H9 (cell line): ENCODE results near the gene KCTD18. TPM values are rescaled to one million over a fixed set of nuclear protein-coding genes. Genes with fewer than 3 reads are reported as not detected.

Experiments
- DNase-seq: peaks from one replicate; pipeline ENCODE4 v3.0.0-alpha.2; 2017
- H2AFZ ChIP-seq: one replicate; pipeline ENCODE4 v1.6.1; 2013; ENCODE audit warnings: mild to moderate bottlenecking, low read length, control low read depth, moderate library complexity
- H2AK5ac ChIP-seq: 2 replicates; pipeline ENCODE4 v1.6.1; 2013; ENCODE audit warnings: low read length, control low read depth, mixed read lengths; ENCODE audit not compliant: insufficient read length
- H2BK120ac ChIP-seq: one replicate; pipeline ENCODE4 v1.6.1; 2013; ENCODE audit warnings: low read depth, mild to moderate bottlenecking, low read length, control low read depth, inconsistent platforms; ENCODE audit not compliant: poor library complexity, severe bottlenecking
- H2BK12ac ChIP-seq: 2 replicates; pipeline ENCODE4 v1.6.1; 2013; ENCODE audit warnings: low read length, control low read depth, mixed read lengths, low read depth; ENCODE audit not compliant: insufficient read length
- H2BK15ac ChIP-seq: 2 replicates; pipeline ENCODE4 v1.6.1; 2013; ENCODE audit warnings: low read depth, low read length, control low read depth
- H2BK20ac ChIP-seq: one replicate; pipeline ENCODE4 v1.6.1; 2013; ENCODE audit warnings: low read depth, mild to moderate bottlenecking, low read length, control low read depth, inconsistent platforms; ENCODE audit not compliant: poor library complexity, severe bottlenecking
- H2BK5ac ChIP-seq: 2 replicates; pipeline ENCODE4 v1.6.1; 2013; ENCODE audit warnings: low read length, control low read depth, mixed read lengths; ENCODE audit not compliant: insufficient read length
- H3K14ac ChIP-seq: 2 replicates; pipeline ENCODE4 v1.6.1; 2013; ENCODE audit warnings: low read length, control low read depth; ENCODE audit not compliant: insufficient read depth
- H3K18ac ChIP-seq: 2 replicates; pipeline ENCODE4 v1.6.1; 2013; ENCODE audit warnings: low read depth, mild to moderate bottlenecking, mixed read lengths, low read length, control low read depth; ENCODE audit not compliant: insufficient read length
- H3K23ac ChIP-seq: 2 replicates; pipeline ENCODE4 v1.6.1; 2013; ENCODE audit warnings: low read length, control low read depth, mixed read lengths, low read depth; ENCODE audit not compliant: insufficient read length
- H3K23me2 ChIP-seq: 2 replicates; pipeline ENCODE4 v1.6.1; 2013; ENCODE audit warnings: low read depth, mild to moderate bottlenecking, mixed read lengths, low read length, control low read depth; ENCODE audit not compliant: insufficient read length, poor library complexity, severe bottlenecking
- H3K27ac ChIP-seq: 2 replicates; pipeline ENCODE4 v1.5.1; 2013; ENCODE audit warnings: low read length, control low read depth, mixed read lengths, low read depth; ENCODE audit not compliant: insufficient read length
- H3K27me3 ChIP-seq: 2 replicates; pipeline ENCODE4 v1.6.1; 2013; ENCODE audit warnings: low read length, control low read depth, inconsistent platforms; ENCODE audit not compliant: insufficient read depth
- H3K4ac ChIP-seq: 2 replicates; pipeline ENCODE4 v1.6.1; 2013; ENCODE audit warnings: low read depth, mild to moderate bottlenecking, control low read depth, inconsistent platforms, low read length, moderate library complexity
- H3K4me1 ChIP-seq: 2 replicates; pipeline ENCODE4 v1.6.1; 2013; ENCODE audit warnings: low read length, control low read depth, inconsistent platforms; ENCODE audit not compliant: insufficient read depth
- H3K4me2 ChIP-seq: 2 replicates; pipeline ENCODE4 v1.6.1; 2013; ENCODE audit warnings: low read length, control low read depth, mixed read lengths; ENCODE audit not compliant: insufficient read length, insufficient read depth
- H3K56ac ChIP-seq: 2 replicates; pipeline ENCODE4 v1.6.1; 2013; ENCODE audit warnings: low read depth, mild to moderate bottlenecking, mixed read lengths, low read length, control low read depth; ENCODE audit not compliant: insufficient read length
- H3K79me1 ChIP-seq: 2 replicates; pipeline ENCODE4 v1.6.1; 2013; ENCODE audit warnings: low read depth, mild to moderate bottlenecking, moderate library complexity, low read length, control low read depth, inconsistent platforms; ENCODE audit not compliant: insufficient read depth, poor library complexity, severe bottlenecking
- H3K79me2 ChIP-seq: 2 replicates; pipeline ENCODE4 v1.6.1; 2013; ENCODE audit warnings: low read length, control low read depth, inconsistent platforms; ENCODE audit not compliant: insufficient read depth
- H3K9ac ChIP-seq: 2 replicates; pipeline ENCODE4 v1.6.1; 2013; ENCODE audit warnings: low read length, control low read depth, mixed read lengths; ENCODE audit not compliant: insufficient read length; ENCODE audit errors: extremely low read depth
- H3K9me3 ChIP-seq: one replicate; pipeline ENCODE4 v1.6.1; 2013; ENCODE audit warnings: low read depth, low read length, inconsistent platforms; ENCODE audit not compliant: control insufficient read depth
- H3T11ph ChIP-seq: one replicate; pipeline ENCODE4 v1.6.1; 2013; ENCODE audit warnings: mild to moderate bottlenecking, low read length, control low read depth, inconsistent platforms
- H4K20me1 ChIP-seq: one replicate; pipeline ENCODE4 v1.6.1; 2013; ENCODE audit not compliant: control insufficient read depth, insufficient read length, insufficient read depth
- H4K5ac ChIP-seq: 2 replicates; pipeline ENCODE4 v1.6.1; 2013; ENCODE audit warnings: low read depth, mild to moderate bottlenecking, mixed read lengths, low read length, control low read depth; ENCODE audit not compliant: insufficient read length
- H4K8ac ChIP-seq: replicated peaks from 2 replicates; pipeline ENCODE4 v1.6.1; 2013; ENCODE audit warnings: low read length, control low read depth, mixed read lengths, low read depth; ENCODE audit not compliant: insufficient read length
- H4K91ac ChIP-seq: 2 replicates; pipeline ENCODE4 v1.6.1; 2013; ENCODE audit warnings: low read depth, mild to moderate bottlenecking, moderate library complexity, mixed read lengths, low read length, control low read depth; ENCODE audit not compliant: insufficient read length
- H3K27ac Mint-ChIP-seq, 3 experiments: 2 replicates in 2 of 3; 3 replicates in 1 of 3; pipeline ENCODE4 v1.8.0; 2020 to 2021; ENCODE audit warnings: mixed read lengths in 3 of 3, mild to moderate bottlenecking in 1 of 3, moderate library complexity in 1 of 3
- H3K27me3 Mint-ChIP-seq: 2 replicates; pipeline ENCODE4 v1.8.0; 2021; ENCODE audit warnings: low read depth, mild to moderate bottlenecking, moderate library complexity, mixed read lengths
- H3K36me3 Mint-ChIP-seq, 3 experiments: 2 replicates in 2 of 3; 3 replicates in 1 of 3; pipeline ENCODE4 v1.8.0; 2020 to 2021; ENCODE audit warnings: low read depth in 3 of 3, mixed read lengths in 3 of 3; ENCODE audit not compliant: insufficient read depth in 1 of 3
- H3K4me1 Mint-ChIP-seq, 2 experiments: 2 replicates each; pipeline ENCODE4 v1.8.0; 2020; ENCODE audit warnings: mixed read lengths in 2 of 2
- H3K4me3 Mint-ChIP-seq, 2 experiments: 2 replicates in 1 of 2; 3 replicates in 1 of 2; pipeline ENCODE4 v1.8.0; 2020 to 2021; ENCODE audit warnings: mild to moderate bottlenecking in 2 of 2, mixed read lengths in 2 of 2, moderate library complexity in 1 of 2
- H3K9me3 Mint-ChIP-seq, 2 experiments: 2 replicates in 1 of 2; 3 replicates in 1 of 2; pipeline ENCODE4 v1.8.0; 2020; ENCODE audit warnings: mild to moderate bottlenecking in 2 of 2, mixed read lengths in 2 of 2, moderate library complexity in 1 of 2
- WGBS: extraction: QIAGEN DNeasy Blood & Tissue Kit; methylation state at CpG from one replicate; pipeline ENCODE4 v1.1.7; 2013; ENCODE audit warnings: missing lambda C conversion rate, low lambda C conversion rate, mixed read lengths; ENCODE audit not compliant: insufficient read length; ENCODE audit errors: extremely low coverage; 5-methylcytosine and 5-hydroxymethylcytosine counted together
- total RNA-seq: library from RNA; stranded (reverse); gene quantifications from 2 replicates; pipeline ENCODE4 v1.2.1, GENCODE V29; 2021
- TF ChIP-seq, protein P1 (sequence below): fragments of 200-600 bp; sonication (generic); conservative IDR thresholded peaks from 3 replicates; pipeline ENCODE4 v1.8.0; 2021; ENCODE audit warnings: antibody characterized with exemption, mild to moderate bottlenecking

The KCTD18 gene
- total RNA-seq, 1 experiment from 2014 or later, result 4.9 TPM

DNA sequence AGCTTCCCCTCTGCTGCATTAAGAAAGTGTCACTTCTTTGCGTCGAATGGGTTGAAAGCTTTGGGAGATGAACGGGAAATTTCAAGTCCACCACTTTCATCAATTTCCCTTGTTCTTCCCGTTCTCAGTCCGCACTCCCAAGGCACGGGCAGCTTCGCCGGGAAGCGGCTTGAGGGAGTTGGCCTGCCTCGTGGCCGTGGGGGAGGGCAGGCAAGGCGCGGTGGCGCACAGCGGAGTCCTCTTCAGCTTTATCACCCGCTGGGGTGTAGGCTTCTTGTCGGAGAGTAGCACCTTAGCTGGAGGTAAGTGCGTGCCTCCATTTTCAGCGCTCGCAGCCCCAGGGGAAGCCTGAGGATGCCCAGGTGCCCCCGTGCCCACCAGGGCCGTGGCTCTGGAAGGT lies 19.9 kb downstream of the KCTD18 start:
- Histone ChIP-seq H2BK15ac (no peak overlapping the region), H3K27ac (no peak overlapping the region), H3K27me3 (no peaks in the 10 kb centered on the region), H3K18ac (no peak overlapping the region), H3K4me2 (no peak overlapping the region), H2BK20ac (no peak overlapping the region), H3K4ac (no peak overlapping the region), H4K20me1 (no peaks in the 10 kb centered on the region), H4K91ac (no peak overlapping the region), H2BK120ac (no peak overlapping the region), H3K14ac (no peak overlapping the region), H2AK5ac (no peak overlapping the region), H4K8ac (no peak overlapping the region), H3K9me3 (no peaks in the 10 kb centered on the region), H3K4me1 (no peaks in the 10 kb centered on the region), H3K79me2 (no peaks in the 10 kb centered on the region), H3T11ph (no peak overlapping the region), H2AFZ (no peak overlapping the region), H3K23ac (no peak overlapping the region), H2BK5ac (no peak overlapping the region), H3K56ac (no peak overlapping the region), H3K79me1 (no peaks in the 10 kb centered on the region), H3K9ac (no peak overlapping the region), H3K23me2 (no peaks in the 10 kb centered on the region), H2BK12ac (no peak overlapping the region), H4K5ac (no peak overlapping the region)
- Mint-ChIP-seq H3K4me3 (no peak overlapping the region), H3K4me1 (no peaks in the 10 kb centered on the region), H3K36me3 (peaks cover 8 to 27% (median 26%) of the 10 kb centered on the region in 3 experiments; a peak in 6 of 7 replicates), H3K9me3 (peaks cover 0 to 7% of the 10 kb centered on the region in 2 experiments; a peak in 2 of 5 replicates), H3K27ac (no peak overlapping the region), H3K27me3 (no peaks in the 10 kb centered on the region; the same call in 1 of the 2 replicates)
- DNase-seq, result no peak
- no CpG with 5 or more reads among the region's 22 CpGs for WGBS
- TF ChIP-seq, protein P1, sequence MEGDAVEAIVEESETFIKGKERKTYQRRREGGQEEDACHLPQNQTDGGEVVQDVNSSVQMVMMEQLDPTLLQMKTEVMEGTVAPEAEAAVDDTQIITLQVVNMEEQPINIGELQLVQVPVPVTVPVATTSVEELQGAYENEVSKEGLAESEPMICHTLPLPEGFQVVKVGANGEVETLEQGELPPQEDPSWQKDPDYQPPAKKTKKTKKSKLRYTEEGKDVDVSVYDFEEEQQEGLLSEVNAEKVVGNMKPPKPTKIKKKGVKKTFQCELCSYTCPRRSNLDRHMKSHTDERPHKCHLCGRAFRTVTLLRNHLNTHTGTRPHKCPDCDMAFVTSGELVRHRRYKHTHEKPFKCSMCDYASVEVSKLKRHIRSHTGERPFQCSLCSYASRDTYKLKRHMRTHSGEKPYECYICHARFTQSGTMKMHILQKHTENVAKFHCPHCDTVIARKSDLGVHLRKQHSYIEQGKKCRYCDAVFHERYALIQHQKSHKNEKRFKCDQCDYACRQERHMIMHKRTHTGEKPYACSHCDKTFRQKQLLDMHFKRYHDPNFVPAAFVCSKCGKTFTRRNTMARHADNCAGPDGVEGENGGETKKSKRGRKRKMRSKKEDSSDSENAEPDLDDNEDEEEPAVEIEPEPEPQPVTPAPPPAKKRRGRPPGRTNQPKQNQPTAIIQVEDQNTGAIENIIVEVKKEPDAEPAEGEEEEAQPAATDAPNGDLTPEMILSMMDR, result no peak
